ENCODE measurements around the gene SIRPA.

Gene SIRPA

DNA sequence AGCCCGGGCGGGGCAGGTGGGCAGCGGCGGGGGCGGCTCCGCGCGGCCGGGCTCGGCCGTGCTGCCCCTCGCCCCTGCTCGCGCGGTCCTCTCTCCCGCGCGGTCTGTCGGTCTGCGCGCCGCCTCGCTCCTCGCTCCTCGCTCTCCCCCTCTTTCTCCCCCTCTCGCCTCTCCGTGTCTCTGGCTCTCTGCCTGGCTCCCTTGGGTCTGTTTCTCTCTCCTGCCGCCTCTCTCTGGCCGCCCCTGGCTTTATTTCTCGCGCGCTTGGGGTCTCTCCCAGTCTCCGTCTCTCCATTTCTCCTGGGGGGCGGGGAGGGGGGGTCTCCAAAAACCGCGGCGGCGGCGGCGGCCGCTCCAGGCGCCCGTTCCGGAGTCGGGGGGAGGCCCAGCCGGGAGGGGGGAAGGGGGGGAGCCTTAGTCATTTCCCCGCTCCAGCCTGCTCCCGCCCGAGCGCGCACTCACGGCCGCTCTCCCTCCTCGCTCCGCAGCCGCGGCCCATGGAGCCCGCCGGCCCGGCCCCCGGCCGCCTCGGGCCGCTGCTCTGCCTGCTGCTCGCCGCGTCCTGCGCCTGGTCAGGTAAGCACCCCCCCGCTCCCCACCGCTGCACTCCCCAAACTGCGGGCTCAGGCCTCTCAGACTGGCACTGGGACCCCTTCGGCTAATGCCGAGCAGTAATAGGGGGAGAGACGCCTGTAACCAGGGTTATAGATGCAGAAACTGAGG is at the start of gene SIRPA:
Gene SIRPA (plus strand): TSS at position 457 of the 723 bp plus-strand sequence. CDS start 41 bp downstream, at position 498.
- in situ Hi-C loops (cut with HindIII; ENCODE audit: low sequenced_read_pairs) = no loop called here

DNA sequence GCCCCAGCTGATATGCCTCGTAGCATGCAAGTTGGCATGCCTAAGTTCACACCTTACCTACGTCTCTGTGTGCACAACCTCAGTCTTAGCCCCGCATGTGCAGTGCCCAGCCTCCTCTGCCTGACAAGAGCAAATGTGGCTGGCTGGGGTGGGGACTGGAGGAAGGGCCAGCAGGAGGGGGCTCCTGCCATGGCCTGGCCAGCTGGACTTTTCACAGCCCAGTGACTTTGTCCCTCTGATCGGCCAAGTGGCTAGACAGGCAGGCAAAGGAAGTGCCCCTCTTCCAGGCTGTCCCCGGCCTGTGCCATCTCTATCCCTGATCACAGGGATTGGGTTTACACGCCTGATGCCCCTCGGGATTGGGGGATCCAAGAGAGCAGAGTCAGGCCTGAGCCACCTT is 49.5 kb upstream of the SIRPA start:
- in situ Hi-C loops (cut with HindIII; ENCODE audit: low sequenced_read_pairs) = loop anchor here (10.0 kb wide), 1 partner anchor 129 kb away; no protein-coding TSS in a partner anchor

DNA sequence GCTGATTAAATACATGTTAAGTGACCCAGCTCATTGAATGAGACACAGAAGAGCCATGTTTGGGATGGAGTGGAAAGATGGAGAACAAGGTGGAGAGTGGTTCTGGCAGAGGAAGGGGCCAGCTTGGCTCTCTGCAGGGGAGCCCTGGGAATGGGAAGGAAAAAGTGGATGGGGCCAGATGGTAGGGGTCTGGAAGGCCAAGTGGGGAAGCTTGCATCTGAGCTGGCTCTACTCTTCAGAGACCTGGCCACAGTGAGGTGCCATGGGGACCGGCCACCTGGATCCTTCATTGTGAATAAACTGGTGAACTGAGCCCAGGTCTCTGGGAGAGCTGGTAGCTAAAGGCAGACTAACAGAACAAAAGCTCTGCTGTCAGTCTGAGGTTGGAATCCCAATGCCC is 48.9 kb upstream of the SIRPA start:
- in situ Hi-C loops (cut with HindIII; ENCODE audit: low sequenced_read_pairs) = loop anchor here (10.0 kb wide), 1 partner anchor 128 kb away; no protein-coding TSS in a partner anchor

DNA sequence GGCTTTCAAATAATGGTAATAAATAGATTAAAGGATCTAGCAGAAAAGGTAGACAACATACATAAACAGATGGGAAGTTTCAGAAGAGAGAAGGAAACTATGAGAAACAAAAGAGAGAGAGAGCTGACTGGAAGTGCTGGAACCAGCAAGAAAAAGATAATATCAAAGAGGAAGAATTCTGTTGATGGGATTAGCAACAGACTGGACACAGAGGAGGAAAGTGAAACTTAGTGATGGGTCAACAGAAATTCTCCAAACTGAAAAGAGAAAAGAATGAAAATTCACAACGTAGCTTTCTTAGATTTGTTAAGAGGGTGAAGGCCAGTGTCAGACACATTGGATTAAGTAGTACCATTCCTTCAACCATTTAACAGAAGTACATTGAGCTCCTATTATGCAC is 48.3 kb upstream of the SIRPA start:
- in situ Hi-C loops (cut with HindIII; ENCODE audit: low sequenced_read_pairs) = loop anchor here (10.0 kb wide), 1 partner anchor 128 kb away; no protein-coding TSS in a partner anchor

DNA sequence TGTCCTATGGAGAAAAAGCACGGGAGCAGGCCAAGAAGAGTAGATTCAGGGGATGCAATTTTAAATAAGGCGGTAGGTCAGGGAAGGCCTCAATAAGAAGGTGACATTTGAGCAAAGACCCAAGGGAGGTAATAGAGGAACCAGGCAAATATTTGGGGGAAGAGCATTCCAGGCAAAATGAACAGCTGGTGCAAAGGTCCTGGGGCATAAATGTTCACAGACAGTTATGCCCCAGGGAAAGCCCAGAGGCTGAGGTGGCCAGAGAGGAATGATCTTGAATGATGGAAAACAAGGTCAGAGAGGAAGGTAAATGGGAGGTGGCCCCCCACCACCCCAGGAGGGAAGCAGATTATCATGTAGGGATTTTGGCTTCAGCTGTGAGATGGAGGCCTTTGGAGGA is 47.4 kb upstream of the SIRPA start:
- in situ Hi-C loops (cut with HindIII; ENCODE audit: low sequenced_read_pairs) = loop anchor here (10.0 kb wide), 1 partner anchor 127 kb away; no protein-coding TSS in a partner anchor

DNA sequence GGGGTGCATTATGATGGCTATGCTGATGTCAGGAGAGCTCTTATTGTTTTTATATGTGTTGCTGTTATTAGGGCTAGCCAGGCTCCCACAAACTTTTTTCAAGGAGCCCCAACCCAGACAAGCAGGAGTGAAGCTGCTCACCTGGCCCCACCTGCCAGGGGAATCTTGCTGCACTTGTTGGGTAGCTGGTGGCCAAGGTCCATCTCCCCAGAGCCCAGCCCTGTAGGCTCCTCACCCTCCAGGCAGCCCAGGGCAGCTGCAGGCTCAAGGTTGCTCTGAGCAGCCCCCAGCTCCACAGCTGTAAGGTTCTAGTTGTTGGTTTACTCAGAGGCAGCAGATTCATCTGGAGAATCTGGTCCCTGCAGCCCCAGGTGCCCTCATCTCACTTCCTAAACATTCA is 46.8 kb upstream of the SIRPA start:
- in situ Hi-C loops (cut with HindIII; ENCODE audit: low sequenced_read_pairs) = loop anchor here (10.0 kb wide), 1 partner anchor 126 kb away; no protein-coding TSS in a partner anchor

DNA sequence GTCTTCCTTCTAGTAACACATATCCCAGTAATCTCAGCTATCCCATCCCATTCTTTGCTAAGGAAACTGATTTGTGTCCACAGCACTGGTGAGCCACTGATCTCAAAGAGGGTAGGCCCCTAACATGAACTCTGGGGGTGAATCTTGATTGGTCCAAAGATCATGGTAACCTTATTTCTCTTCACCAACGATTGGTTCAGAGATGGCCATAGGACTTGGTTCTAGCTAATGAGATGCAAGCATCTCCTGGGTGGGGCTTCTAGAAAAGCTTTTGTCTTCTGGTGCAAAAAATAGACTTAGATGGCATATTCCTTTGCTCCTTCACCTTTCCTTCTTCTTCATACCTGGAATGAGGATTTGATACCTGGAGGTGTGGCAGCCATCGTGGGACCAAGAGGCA is 43.8 kb upstream of the SIRPA start:
- in situ Hi-C loops (cut with HindIII; ENCODE audit: low sequenced_read_pairs) = loop anchor here (10.0 kb wide), 1 partner anchor 47 kb away; no protein-coding TSS in a partner anchor

DNA sequence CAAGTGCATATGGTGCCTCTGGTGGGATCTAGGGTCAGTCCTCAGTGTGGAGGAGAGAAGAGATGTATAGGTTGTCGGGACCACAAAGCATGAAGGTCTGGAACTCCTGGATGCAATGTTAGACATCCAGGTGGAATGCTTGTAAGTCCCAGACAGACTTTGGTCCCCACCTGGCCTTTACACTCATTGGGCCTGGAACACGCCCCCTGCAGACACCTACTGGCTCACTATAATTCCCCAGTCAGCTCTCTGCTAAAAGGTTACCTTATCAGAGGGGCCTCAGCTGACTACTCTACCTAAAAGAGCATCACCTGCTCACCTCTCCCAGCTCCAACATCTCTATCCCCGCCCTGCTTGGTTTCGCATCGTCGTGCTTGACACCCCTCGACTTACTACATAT is 41.7 kb upstream of the SIRPA start:
- in situ Hi-C loops (cut with HindIII; ENCODE audit: low sequenced_read_pairs) = loop anchor here (10.0 kb wide), 1 partner anchor 49 kb away; no protein-coding TSS in a partner anchor

DNA sequence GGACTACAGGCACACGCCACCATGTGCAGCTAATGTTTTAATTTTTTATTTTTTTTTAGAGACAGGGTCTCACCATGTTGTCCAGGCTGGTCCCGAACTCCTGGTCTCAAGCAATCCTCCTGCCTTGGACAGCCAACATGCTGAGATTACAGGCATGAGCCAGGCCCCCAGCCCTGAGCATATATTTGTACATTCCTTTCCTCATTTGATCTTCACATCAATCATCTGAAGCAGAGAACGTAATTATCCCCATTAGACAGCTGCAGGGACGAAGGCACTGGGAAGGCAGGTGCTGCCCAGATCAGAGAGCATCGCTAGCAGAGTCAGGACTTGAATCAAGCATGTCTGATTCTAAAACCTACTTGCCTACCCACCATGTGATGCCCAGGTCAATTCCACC is 41.0 kb upstream of the SIRPA start:
- in situ Hi-C loops (cut with HindIII; ENCODE audit: low sequenced_read_pairs) = loop anchor here (10.0 kb wide), 1 partner anchor 49 kb away; no protein-coding TSS in a partner anchor

DNA sequence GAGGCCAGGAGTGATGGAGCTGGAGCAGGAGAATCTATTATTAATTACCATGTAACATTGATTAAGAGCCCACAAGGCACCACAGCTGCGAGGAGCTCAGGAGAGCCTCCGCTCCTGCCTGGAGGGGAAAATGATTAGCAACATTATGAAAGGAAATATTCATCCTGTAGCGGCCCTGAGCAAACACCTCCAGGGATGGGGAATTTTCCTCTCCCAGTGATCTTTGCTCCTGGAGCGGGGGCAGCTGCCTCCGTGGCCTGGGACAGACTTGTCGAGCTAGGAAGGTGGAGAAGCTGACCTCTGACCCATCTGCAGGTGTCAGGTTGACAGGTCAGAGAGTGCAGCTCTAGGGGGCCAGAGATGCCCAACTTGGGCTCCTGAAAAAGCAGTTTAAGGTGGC is 40.1 kb upstream of the SIRPA start:
- in situ Hi-C loops (cut with HindIII; ENCODE audit: low sequenced_read_pairs) = loop anchor here (10.0 kb wide), 1 partner anchor 50 kb away; no protein-coding TSS in a partner anchor

DNA sequence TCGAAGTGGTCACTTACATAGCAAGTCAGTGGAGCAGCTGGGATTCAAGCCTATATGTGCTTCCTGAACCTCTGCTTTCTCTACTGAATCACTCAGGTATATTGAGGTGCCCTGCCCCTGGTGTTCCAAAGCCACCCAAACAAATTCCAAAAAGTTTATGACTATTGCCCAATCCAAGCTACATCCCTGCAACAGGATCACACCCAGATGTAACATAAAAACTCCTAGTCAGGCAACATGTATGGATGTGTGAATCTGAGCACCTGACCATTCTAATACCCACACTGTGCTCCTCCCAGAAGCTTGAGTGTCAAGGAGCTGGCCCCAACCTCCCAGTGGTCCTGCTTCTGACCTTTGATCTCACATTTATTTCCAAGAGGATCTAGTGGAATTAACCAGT is 39.5 kb upstream of the SIRPA start:
- in situ Hi-C loops (cut with HindIII; ENCODE audit: low sequenced_read_pairs) = loop anchor here (10.0 kb wide), 1 partner anchor 51 kb away; no protein-coding TSS in a partner anchor

DNA sequence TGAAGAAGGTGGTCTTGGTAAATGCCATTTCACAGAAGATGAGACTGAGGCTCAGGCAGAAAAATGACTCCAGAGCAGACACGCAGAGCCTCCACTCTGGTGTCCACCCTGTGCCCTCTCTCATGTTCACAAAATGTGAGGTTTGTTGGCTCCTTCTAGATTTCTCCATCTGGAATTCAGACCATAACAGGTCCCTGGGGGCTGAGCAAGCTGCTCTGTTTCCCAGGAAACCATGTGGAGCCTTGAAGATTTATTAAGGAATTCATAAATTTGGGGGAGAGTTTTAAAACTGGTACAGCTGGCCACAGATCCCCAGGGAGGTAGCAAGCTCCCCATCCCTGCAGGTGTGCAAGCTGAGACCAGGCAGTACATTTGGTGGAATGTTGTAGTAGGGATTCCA is 38.8 kb upstream of the SIRPA start:
- in situ Hi-C loops (cut with HindIII; ENCODE audit: low sequenced_read_pairs) = loop anchor here (10.0 kb wide), 1 partner anchor 52 kb away; no protein-coding TSS in a partner anchor

DNA sequence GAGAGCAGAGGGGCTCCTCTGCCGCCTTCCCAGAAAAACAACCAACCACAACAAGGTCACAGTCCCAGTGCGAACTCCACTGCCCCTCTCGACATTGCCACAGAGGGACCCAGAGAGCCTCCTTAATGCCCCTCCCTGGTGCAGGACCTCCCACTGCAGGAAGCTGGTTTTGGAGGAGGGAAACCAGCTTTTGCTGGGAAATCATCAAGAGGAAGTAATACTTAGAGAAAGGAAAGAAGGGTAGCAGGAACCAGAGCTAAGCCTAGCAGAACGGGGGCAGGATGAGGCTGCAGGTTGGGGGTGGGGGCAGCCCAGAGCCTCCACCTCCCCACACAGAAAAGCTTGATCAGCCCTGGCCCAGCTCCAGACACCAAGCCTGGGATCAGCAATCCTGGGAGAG is 37.7 kb upstream of the SIRPA start:
- in situ Hi-C loops (cut with HindIII; ENCODE audit: low sequenced_read_pairs) = loop anchor here (10.0 kb wide), 1 partner anchor 53 kb away; no protein-coding TSS in a partner anchor

DNA sequence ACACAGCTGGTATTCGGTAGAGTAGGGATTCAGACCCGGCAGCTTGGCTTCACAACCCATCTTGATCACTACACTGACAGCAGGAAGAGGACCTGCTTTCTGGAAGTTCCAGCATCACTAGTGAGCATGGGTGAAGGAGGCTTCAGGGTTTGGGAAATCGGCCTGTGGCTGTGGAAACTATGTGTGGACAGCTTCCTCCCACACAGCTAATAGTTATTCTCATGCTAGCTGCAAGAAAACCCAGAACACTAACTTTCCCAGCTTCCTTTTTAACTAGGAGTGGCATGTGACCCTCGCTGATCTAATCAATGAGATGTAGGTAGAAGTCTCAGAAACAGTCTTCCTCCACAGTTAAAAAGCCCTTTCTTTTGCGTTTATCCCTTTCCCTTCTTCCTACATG is 36.3 kb upstream of the SIRPA start:
- in situ Hi-C loops (cut with HindIII; ENCODE audit: low sequenced_read_pairs) = loop anchor here (10.0 kb wide), 1 partner anchor 54 kb away; no protein-coding TSS in a partner anchor

DNA sequence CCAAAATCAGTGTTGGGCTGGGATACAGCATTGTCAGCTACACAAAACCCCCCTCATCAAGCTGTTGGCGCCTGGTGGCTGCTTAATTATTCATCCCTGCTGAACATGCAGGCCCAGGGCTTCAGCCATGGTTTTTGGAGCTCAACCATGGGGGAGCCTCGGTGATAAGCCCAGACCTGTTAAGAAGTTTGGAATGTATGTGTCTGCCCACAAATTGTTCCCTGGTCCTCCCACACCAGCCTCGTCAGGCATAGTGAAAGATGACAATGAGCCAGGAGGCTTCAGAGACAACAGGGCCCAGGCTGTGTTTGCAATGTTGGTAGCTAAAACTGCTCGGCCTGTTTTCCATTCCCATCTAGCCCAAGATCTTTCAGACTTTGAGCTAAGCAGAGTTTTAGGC is 34.8 kb upstream of the SIRPA start:
- in situ Hi-C loops (cut with HindIII; ENCODE audit: low sequenced_read_pairs) = no loop called here

DNA sequence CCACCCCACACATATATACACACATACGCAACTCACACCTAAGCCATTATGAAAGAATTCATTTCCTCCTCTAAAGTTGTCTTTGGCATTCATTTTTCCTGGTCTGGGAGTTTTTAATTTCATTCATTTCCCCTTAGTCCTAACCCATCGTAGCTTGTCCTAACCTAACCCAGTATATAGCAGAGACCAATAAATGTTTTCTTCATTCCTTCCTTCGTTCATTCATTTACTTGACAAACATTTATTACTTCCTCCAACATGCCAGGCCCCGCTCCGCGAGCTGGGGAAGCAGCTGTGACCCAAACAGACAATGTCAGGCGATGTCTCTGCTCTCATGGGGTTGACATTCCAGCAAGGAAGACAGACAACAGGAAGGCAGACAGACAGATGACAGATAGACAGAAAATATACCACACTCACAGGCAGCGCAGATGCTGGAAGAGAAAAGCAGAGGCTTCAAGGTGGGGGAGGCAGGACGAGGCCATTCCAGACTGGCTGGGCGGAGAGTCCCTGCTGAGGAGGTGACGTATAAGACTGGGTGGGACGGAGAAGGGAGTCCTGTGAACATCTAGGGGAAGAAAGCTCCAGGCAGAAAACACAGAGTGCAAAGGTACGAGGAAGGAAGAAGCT is 33.7 kb upstream of the SIRPA start:
- in situ Hi-C loops (cut with HindIII; ENCODE audit: low sequenced_read_pairs) = no loop called here

DNA sequence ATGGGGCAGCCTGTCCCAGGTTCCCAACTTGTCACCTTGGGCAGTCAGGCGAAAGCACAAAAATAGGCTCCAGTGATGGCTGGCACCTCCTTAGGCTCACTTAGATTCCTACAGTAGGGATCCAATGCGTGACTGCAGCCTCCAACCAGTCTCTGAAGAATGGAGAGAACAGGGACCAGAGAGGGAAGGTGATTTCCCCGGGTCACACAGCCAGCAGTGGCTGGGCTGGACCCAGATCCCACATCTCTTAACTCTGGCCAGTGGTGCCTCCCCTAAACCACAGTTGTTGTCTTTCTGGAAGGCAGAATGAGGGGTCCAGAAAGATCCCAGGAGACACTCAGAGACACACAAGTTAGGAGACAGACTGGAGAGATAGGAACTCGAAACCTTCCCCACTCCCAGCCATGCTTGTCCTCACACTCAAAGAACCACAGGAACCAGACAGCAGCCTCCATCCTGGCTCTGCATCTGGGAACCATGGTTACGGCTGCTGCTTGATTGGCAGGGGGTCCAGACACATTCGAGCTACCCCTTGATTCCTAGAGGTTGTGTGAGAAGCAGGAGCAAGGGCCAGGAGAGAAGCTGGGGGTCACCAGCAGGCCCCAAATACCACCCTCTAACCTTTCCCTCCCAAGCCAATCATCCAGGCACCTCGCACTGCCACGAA is 33.1 kb upstream of the SIRPA start:
- in situ Hi-C loops (cut with HindIII; ENCODE audit: low sequenced_read_pairs) = no loop called here

DNA sequence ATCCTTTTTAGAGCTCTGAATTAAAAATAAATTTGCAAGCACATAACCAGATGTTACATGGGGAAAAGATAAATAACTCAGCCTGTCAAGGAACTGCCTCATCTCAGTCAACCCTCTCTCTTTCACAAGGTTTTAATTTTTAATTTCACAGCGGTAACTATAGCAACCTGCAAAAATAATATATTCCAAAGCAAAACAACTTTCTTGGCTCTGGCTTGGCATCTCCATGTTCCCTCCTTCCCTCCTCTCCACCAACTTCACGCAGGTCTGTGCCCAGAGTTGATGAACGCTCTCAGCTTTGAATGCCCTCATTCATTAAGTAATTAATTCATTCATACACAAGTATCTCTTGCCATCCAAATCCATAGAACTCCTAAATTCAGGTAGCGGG is 32.5 kb upstream of the SIRPA start:
- in situ Hi-C loops (cut with HindIII; ENCODE audit: low sequenced_read_pairs) = no loop called here

DNA sequence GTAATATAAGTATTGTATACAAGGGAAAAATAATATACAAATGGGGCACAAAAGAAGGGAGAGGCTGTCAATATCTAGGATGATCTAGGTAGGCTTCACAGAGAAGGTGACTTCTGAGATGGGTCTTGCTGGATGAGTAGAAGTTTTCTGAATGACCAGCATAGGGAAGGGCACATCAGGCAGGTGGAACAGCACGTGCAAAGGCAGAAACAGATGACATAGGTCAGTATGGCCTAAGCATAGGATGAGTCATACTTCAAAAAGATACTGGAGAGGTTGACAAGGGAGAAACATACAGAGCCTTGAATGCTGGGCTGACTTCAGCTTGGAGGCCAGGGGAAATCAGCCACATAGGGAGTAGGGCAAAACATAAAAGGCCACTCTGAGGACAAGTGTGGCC is 31.9 kb upstream of the SIRPA start:
- in situ Hi-C loops (cut with HindIII; ENCODE audit: low sequenced_read_pairs) = no loop called here

DNA sequence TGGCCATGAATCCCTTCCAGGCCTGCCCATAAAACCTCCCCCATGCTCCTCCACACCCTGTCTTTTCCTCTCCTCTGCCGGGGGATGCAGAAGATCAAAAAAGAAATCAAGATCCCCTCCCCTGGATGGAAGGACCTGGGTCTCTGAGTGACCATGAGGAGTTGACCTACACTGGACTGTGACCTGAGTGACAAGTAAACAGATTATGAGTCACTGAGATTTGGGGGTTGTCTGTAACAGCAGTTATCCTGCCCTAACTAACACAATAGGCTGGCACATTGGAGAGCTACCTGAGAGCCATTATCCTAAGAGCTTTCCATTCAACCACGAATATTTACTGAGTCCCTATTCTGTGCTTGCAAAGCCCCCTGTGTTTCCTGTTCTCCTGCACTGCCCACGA is 28.4 kb upstream of the SIRPA start:
- in situ Hi-C loops (cut with HindIII; ENCODE audit: low sequenced_read_pairs) = no loop called here

All from DLD1 (cell line).